GM18519 (cell line): ENCODE data around the gene FXN.

Experiments
- ATAC-seq: cut with Tn5 transposase; IDR thresholded peaks from one replicate; pipeline ENCODE4 v1.9.1; 2021; ENCODE audit warnings: mild to moderate bottlenecking, moderate library complexity; ENCODE audit not compliant: unreplicated experiment, low FRiP score

Gene FXN

DNA sequence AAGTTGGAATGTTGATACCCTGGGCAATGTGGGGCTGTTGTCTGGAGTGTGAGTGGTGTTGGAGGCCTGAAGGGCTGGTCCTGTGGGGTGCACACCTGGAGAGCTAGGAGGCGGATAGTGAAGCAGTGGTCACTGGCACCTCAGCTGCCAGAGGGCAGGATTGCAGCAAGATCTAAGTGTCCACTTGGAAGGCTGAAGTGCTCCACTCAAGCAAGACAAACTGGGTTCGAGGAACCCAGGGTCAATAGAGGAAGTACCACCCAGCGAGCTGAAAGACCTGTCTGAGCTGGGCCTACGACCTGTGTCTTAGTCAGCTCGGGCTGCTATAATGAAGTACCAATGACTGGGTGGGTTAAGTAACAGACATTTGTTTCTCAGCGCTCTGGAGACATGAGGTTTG is 98.9 kb downstream of the FXN start:
- no peak for ATAC-seq

DNA sequence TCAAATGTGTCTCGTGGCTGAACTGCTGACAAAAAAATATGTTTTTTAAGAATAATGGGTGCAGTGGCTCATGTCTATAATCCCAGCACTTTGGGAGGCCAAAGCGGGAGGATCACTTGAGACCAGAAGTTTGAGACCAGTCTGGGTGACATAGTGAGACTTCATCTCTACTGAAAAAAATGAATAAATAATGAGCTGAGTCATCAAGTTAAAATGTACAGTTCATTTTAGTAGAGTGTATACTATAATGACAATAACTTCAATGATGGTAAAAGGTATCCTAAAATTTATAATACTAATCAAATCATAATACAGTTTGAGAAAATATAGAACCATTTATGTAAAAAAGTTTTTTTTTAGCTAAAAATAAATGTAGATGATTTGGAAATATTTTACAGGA is 100.6 kb downstream of the FXN start:
- no peak for ATAC-seq

DNA sequence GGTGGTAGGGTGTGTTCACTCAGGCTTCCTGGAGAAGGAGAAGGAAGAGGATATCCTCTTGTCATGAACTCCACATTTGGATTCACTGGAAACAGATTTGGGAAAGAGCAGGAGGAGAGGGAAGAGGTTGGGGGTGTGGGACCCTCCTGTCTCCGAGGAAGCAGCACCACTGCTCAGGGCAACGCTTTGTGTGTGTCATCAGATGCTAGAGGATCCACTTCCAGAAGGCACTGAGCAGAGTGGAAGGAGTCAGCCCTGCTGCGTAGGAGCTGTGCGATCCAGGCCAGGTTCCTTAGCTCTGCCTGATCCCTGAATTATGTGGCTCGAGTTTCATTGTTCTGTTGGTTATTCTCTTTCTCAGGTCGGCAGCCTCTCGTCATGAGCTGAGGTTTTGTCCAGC is 101.2 kb downstream of the FXN start:
- no peak for ATAC-seq

DNA sequence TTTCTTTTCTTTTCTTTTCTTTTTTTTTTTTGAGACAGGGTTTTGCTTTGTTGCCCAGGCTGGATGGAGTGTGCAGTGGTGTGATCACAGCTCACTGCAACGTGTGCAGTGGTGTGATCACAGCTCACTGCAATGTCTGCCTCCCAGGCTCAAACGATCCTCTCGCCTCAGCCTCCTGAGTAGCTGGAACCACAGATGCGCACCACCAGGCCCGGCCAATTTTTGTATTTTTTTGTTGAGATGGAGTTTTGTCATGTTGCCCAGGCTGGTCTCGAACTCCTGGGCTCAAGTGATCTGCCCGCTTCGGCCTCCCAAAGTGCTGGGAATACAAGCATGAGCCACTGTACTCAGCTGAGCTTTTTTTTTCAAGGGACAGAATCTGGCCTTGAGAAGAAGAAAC is 101.8 kb downstream of the FXN start:
- ATAC-seq = no peak

DNA sequence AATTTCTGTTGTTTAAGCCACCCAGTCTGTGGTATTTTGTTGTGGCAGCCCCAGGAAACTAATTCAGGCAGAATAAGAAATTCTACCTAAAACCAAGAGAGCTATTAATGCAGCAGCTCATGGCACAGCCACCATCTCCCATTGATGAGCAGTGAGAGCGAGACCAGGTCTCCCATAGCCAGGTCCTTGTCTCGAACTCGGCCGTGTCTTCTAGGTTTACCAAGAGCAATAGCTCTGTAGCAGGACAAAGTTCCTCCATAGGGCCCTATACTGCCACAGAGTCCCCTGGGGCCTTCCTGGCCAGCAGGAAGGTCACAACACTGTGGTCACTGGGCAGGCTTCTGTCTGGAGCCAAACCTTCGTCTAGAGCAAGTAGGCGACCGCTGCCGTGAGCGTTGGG is 104.0 kb downstream of the FXN start:
- no peak for ATAC-seq

DNA sequence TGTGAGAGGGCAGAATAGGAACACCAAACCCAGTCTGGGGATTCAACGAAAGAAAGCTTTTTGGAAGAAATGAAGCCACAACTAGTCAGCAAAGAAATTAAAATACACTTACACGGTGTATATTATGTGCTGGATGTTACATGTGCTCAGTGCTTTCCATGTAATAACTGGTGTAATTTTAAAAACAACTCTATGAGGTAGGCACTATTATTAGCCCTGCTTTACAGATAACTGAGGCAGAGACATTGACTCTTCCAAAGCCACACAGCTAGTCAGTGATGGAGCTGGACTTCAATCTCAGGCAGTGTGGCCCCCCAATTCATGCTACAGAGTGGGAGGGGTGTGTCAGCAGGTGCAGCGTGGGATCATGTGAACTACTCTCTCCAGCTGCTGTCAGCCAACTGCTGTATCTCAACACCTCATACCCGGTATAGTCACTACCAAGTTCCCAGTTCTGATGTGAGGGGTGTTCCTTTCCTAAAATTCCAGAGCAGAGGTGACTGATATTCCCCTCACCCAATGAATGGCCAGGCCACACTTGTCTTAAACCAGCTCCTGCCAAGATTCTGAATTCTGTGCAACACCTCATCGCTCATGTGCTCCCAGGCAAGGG is 104.7 kb downstream of the FXN start:
- no peak for ATAC-seq

DNA sequence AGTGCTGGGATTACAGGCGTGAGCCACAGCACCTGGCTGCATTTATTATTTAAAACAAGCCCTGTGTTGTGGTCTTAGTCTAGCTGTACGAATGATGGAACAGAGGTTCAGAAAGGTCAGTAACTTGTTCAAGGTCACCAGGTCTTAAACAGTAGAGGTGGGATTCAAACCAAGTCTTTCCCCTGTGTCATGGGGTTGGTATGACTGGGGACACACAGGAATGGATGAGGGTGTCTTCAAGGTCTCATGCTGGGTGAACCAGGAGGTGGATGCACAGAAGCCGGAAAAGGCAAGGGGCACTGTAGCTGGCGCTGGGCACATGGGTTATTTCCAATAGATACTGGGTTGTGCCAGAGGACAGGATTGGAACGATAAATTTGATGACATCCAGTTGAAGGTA is 106.3 kb downstream of the FXN start:
- ATAC-seq = no peak

DNA sequence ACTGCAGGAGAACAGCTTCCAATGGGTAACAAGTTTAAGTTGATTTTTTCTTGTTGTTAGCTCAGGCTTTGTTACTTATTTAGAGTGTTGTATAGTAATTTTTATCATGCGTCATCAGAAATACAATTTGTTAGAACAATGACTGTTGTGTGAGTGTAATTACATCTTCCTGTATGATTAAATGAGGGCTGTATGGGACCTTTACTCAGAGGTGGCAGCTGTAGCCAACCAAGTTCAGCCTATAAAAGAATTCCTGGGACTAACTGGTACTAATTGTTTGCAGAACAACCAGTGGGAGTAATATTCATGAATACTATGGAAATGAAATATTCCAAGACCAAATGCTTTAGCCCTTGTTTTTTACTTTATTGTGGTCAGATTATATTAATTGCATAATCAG is 107.7 kb downstream of the FXN start:
- ATAC-seq = no peak

DNA sequence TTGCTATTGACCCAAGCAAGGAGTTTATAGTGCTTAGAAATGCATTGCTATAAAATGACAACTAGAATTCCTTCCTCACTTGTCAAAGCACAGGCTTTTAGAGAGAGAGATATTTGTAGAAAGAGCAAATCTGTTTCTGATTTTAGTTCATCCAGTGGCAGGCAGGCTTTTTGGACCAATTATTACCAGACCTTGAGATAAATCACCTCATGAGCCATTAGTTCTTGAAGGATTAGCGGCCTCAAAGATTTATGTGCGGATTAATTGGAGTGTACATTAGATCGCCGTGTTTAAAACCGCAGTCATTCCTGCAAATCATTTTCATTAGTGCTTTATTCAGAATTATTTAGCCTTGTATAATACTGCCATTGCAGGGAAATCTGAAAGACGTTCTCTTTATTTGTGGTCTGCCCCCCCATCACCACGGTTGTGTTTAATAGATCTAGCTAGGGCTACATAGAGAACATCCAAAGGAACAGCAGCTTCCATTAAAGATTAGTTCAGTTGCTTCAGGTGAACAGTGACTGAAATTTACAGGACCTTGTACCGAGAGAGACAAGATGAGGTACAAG is 109.7 kb downstream of the FXN start:
- ATAC-seq = no peak

DNA sequence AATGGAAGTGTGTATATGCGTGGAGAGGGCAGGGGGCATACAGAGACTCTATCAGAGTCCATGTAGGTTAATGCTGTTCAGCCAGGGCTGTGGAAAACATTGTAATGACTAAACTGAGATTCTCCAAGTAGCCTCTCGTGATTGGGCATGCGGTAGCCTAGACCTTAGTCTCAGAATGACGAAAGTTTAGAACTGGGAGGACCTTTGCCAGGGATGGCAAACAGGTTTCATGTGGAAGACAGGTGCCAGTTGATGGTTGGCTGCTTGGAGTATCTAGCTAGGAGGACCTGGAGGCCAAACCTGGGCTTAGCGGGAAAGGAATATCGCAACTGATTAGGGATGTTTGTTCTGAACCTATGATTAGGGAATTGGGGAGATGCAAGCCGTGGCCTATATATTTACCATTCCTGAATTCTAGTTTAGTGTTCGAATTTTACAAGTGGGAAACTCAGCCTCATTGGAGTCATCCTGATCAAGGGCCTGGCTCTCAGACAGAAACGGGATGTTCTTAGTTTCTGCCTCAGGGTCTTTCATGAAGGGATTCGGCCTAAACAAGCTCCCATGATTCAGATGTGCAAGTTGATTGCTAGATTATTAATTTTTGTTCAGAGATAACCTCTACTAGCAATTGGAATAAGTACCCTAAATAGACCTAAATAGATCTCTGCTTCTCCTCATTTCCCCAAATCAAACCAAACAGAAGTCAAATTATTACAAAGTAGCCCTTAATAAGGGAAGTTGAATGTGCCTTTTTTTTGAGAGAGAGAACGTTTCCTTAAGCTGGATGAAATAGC is 111.7 kb downstream of the FXN start:
- ATAC-seq = no peak

DNA sequence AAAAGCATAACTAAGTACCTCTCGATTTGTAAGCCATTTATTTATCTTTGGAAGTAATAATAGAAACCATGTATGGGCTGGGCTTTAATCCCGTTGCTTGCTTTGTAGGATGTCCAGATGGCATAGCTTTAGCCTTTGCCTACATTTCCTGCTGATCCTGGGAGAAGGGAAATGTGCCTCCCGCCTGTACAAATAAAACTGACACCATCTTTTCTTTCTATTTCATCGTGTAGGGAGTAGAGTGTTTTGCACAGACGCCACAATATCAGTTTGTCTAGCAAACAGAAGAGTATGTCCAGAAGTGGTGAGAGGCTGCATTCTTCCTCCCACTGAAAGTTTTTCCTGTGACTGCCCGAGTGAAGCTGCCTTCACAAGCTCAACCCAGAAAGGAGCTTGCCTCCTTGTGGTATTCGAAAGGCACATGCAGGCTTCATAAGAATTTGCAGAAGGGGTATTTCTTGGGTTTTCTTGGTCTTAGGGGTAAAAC is 113.8 kb downstream of the FXN start:
- no peak for ATAC-seq
